OCI-LY1 (cell line): ENCODE results near the gene MGRN1.

Source experiments
- CTCF ChIP-seq: fragments of 200-600 bp; sonication (generic), shearing (Covaris generic); IDR thresholded peaks from 2 replicates; pipeline ENCODE4 v1.5.1; 2017; ENCODE audit warnings: mild to moderate bottlenecking, antibody characterized with exemption, low read length, moderate library complexity, mixed read lengths
- EZH2 ChIP-seq: fragments of 200-600 bp; sonication (generic), shearing (Covaris generic); IDR thresholded peaks from 2 replicates; pipeline ENCODE4 v1.8.0; 2017; ENCODE audit warnings: borderline replicate concordance, mixed run types, mild to moderate bottlenecking, antibody characterized with exemption, low read length, moderate library complexity, mixed read lengths

GRCh38 chr16:4673387-4674046 is 48.9 kb downstream of the MGRN1 start:
- TF ChIP-seq CTCF, result no peak
- no peak for TF ChIP-seq EZH2
